ENCODE results near the gene RNF151.

DNA sequence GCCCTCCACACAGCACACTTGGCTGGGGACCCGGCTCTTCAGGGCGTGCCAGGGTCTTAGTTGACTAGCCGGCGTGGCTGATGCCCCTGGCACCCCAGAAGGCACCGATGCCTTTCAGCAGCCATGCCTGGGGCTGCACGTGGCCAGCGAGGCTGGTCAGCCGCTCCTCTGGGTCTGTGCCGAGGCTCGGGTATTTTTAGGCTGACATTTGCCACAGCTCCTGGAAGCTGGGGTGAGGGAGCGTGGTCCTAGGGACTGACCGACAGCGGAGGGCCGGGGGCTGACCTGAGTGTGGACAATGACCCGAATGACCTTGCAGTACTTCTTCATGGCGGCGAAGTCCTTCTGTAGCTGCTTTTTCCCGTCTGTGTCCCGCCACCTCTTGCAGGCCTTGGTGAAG lies 16.1 kb upstream of the RNF151 start:
- TF ChIP-seq, protein P1, sequence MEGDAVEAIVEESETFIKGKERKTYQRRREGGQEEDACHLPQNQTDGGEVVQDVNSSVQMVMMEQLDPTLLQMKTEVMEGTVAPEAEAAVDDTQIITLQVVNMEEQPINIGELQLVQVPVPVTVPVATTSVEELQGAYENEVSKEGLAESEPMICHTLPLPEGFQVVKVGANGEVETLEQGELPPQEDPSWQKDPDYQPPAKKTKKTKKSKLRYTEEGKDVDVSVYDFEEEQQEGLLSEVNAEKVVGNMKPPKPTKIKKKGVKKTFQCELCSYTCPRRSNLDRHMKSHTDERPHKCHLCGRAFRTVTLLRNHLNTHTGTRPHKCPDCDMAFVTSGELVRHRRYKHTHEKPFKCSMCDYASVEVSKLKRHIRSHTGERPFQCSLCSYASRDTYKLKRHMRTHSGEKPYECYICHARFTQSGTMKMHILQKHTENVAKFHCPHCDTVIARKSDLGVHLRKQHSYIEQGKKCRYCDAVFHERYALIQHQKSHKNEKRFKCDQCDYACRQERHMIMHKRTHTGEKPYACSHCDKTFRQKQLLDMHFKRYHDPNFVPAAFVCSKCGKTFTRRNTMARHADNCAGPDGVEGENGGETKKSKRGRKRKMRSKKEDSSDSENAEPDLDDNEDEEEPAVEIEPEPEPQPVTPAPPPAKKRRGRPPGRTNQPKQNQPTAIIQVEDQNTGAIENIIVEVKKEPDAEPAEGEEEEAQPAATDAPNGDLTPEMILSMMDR (IDR thresholded peaks at IDR 0.05): no peak
- TF ChIP-seq POLR2AphosphoS5 (IDR thresholded peaks at IDR 0.05; ENCODE audit: insufficient read depth in 1 of 2, low read depth in 1 of 2) (no peak), POLR2A (IDR thresholded peaks at IDR 0.05) (no peak)

Data from vagina (tissue), 2 donors.